Stimulated activated CD8-positive, alpha-beta memory T cell treated with anti-CD3 and anti-CD28 coated beads, Interleukin-12 subunit alpha, Interleukin-12 subunit beta, amount 100 ng/mL, for 4 hours (primary cell): ENCODE measurements around the gene CELF4.

ENCODE experiments used
- DNase-seq: peaks from one replicate; pipeline ENCODE4 v3.0.0-alpha.2; 2020; ENCODE audit warnings: low read depth

The CELF4 gene

GRCh38 chr18:37565101-37565976, at the start of gene CELF4:
Gene CELF4 (minus strand): TSS chr18:37565798.
- DNase-seq, result no peak

- no peak for DNase-seq
Observed at GRCh38 chr18:37613253-37613565, 47.6 kb upstream of the CELF4 start.

GRCh38 chr18:37612524-37613252, 47.1 kb upstream of the CELF4 start:
- no peak for DNase-seq

GRCh38 chr18:37611614-37612279, 46.1 kb upstream of the CELF4 start:
- DNase-seq, result no peak

GRCh38 chr18:37608876-37609275, 43.3 kb upstream of the CELF4 start:
- DNase-seq, result no peak

- DNase-seq, result no peak
Observed at GRCh38 chr18:37607281-37607680, 41.7 kb upstream of the CELF4 start.

GRCh38 chr18:37604032-37604431, 38.4 kb upstream of the CELF4 start:
- no peak for DNase-seq

- no peak for DNase-seq
Observed at GRCh38 chr18:37598966-37599896, 33.6 kb upstream of the CELF4 start.

- DNase-seq, result no peak
Observed at GRCh38 chr18:37598396-37598795, 32.8 kb upstream of the CELF4 start.

GRCh38 chr18:37590346-37590745, 24.7 kb upstream of the CELF4 start:
- no peak for DNase-seq

GRCh38 chr18:37588289-37588688, 22.7 kb upstream of the CELF4 start:
- DNase-seq, result no peak

GRCh38 chr18:37586656-37587225, 21.1 kb upstream of the CELF4 start:
- DNase-seq, result no peak

GRCh38 chr18:37584952-37585695, 19.5 kb upstream of the CELF4 start:
- DNase-seq, result no peak

GRCh38 chr18:37584217-37584616, 18.6 kb upstream of the CELF4 start:
- DNase-seq, result no peak

GRCh38 chr18:37582261-37582660, 16.7 kb upstream of the CELF4 start:
- DNase-seq, result no peak

GRCh38 chr18:37578886-37579513, 13.4 kb upstream of the CELF4 start:
- DNase-seq, result no peak

- DNase-seq, result no peak
Observed at GRCh38 chr18:37578182-37578678, 12.6 kb upstream of the CELF4 start.

GRCh38 chr18:37577051-37577611, 11.5 kb upstream of the CELF4 start:
- DNase-seq, result no peak

- no peak for DNase-seq
Observed at GRCh38 chr18:37575646-37576045, 10.0 kb upstream of the CELF4 start.

GRCh38 chr18:37574113-37574512, 8.5 kb upstream of the CELF4 start:
- no peak for DNase-seq
